GM19351 (cell line): Measurements from ENCODE around the gene FOXP1.

Experiments
- ATAC-seq: cut with Tn5 transposase; IDR thresholded peaks from one replicate; pipeline ENCODE4 v1.9.1; 2021; ENCODE audit warnings: mild to moderate bottlenecking, moderate library complexity; ENCODE audit not compliant: unreplicated experiment

The FOXP1 gene

GRCh38 chr3:71565976-71566375, 17.6 kb downstream of the FOXP1 start:
- no peak for ATAC-seq

- ATAC-seq, result no peak
These were observed 18.2 kb downstream of the FOXP1 start for GRCh38 chr3:71565316-71565715.

GRCh38 chr3:71564361-71564760, 19.2 kb downstream of the FOXP1 start:
- ATAC-seq, result no peak

- ATAC-seq, result peak; percentile 93
These were observed 19.7 kb downstream of the FOXP1 start for GRCh38 chr3:71563827-71564226.

- no peak for ATAC-seq
These were observed 20.6 kb downstream of the FOXP1 start for GRCh38 chr3:71562938-71563337.

GRCh38 chr3:71560665-71561064, 22.9 kb downstream of the FOXP1 start:
- ATAC-seq, result no peak

- no peak for ATAC-seq
These were observed 23.9 kb downstream of the FOXP1 start for GRCh38 chr3:71559578-71560162.

- no peak for ATAC-seq
These were observed 24.5 kb downstream of the FOXP1 start for GRCh38 chr3:71559021-71559420.

- no peak for ATAC-seq
These were observed 28.9 kb downstream of the FOXP1 start for GRCh38 chr3:71554649-71555048.

- no peak for ATAC-seq
These were observed 32.1 kb downstream of the FOXP1 start for GRCh38 chr3:71551311-71551919.

- no peak for ATAC-seq
These were observed 33.6 kb downstream of the FOXP1 start for GRCh38 chr3:71549951-71550350.

GRCh38 chr3:71548705-71549384, 34.7 kb downstream of the FOXP1 start:
- no peak for ATAC-seq

GRCh38 chr3:71547249-71548198, 36.0 kb downstream of the FOXP1 start:
- no peak for ATAC-seq

- no peak for ATAC-seq
These were observed 36.7 kb downstream of the FOXP1 start for GRCh38 chr3:71546821-71547220.

- no peak for ATAC-seq
These were observed 38.2 kb downstream of the FOXP1 start for GRCh38 chr3:71545330-71545729.

- ATAC-seq, result no peak
These were observed 40.0 kb downstream of the FOXP1 start for GRCh38 chr3:71543371-71544016.

- peak; percentile 54 for ATAC-seq
These were observed 40.8 kb downstream of the FOXP1 start for GRCh38 chr3:71542521-71543370.

GRCh38 chr3:71541313-71541712, 42.2 kb downstream of the FOXP1 start:
- no peak for ATAC-seq

GRCh38 chr3:71537211-71537611, 46.3 kb downstream of the FOXP1 start:
- ATAC-seq, result no peak
